Measurements from ENCODE around the gene ZNF775.

Gene ZNF775

GRCh38 chr7:150378853-150379440 lies at the start of gene ZNF775:
Gene ZNF775, plus strand, starts transcription at chr7:150379330. Its CDS starts 9,141 bp downstream, at chr7:150388471.
- Histone ChIP-seq H3K27me3 (ENCODE audit: insufficient read depth, low read length) (no peaks in the 10 kb centered on the region), H3K36me3 (ENCODE audit: insufficient read depth, low read length) (peaks cover 11% of the 10 kb centered on the region), H3K4me1 (ENCODE audit: insufficient read depth, low read length) (peaks cover 54% of the 10 kb centered on the region), H3K4me3 (ENCODE audit: low read length) (peak within 1 kb of the TSS; percentile 88), H2AFZ (ENCODE audit: low read depth, low read length) (no peak within 1 kb of the TSS), H3K9me3 (ENCODE audit: low read length) (no peaks in the 10 kb centered on the region)

- no peak overlapping the region for H2AFZ ChIP-seq (ENCODE audit: low read depth, low read length)
- no peaks in the 10 kb centered on the region for H3K9me3 ChIP-seq (ENCODE audit: low read length)
- H3K27me3 ChIP-seq (ENCODE audit: insufficient read depth, low read length) = peaks cover 6% of the 10 kb centered on the region
- no peak overlapping the region for H3K4me3 ChIP-seq (ENCODE audit: low read length)
- no peaks in the 10 kb centered on the region for H3K36me3 ChIP-seq (ENCODE audit: insufficient read depth, low read length)
- H3K4me1 ChIP-seq (ENCODE audit: insufficient read depth, low read length) = no peaks in the 10 kb centered on the region
These were observed 49.6 kb upstream of the ZNF775 start for GRCh38 chr7:150329331-150330120.

GRCh38 chr7:150330211-150330885 lies 48.8 kb upstream of the ZNF775 start:
- Histone ChIP-seq H2AFZ (ENCODE audit: low read depth, low read length) (no peak overlapping the region), H3K4me1 (ENCODE audit: insufficient read depth, low read length) (no peaks in the 10 kb centered on the region), H3K27me3 (ENCODE audit: insufficient read depth, low read length) (peaks cover 6% of the 10 kb centered on the region), H3K36me3 (ENCODE audit: insufficient read depth, low read length) (no peaks in the 10 kb centered on the region), H3K4me3 (ENCODE audit: low read length) (no peak overlapping the region), H3K9me3 (ENCODE audit: low read length) (no peaks in the 10 kb centered on the region)

GRCh38 chr7:150332852-150333635 lies 46.1 kb upstream of the ZNF775 start:
- Histone ChIP-seq H3K9me3 (ENCODE audit: low read length) (no peaks in the 10 kb centered on the region), H3K4me1 (ENCODE audit: insufficient read depth, low read length) (peaks cover 2% of the 10 kb centered on the region), H3K4me3 (ENCODE audit: low read length) (no peak overlapping the region), H3K27me3 (ENCODE audit: insufficient read depth, low read length) (peaks cover 3% of the 10 kb centered on the region), H2AFZ (ENCODE audit: low read depth, low read length) (no peak overlapping the region), H3K36me3 (ENCODE audit: insufficient read depth, low read length) (no peaks in the 10 kb centered on the region)

- peaks cover 2% of the 10 kb centered on the region for H3K4me1 ChIP-seq (ENCODE audit: insufficient read depth, low read length)
- no peaks in the 10 kb centered on the region for H3K9me3 ChIP-seq (ENCODE audit: low read length)
- no peaks in the 10 kb centered on the region for H3K36me3 ChIP-seq (ENCODE audit: insufficient read depth, low read length)
- H2AFZ ChIP-seq (ENCODE audit: low read depth, low read length) = no peak overlapping the region
- no peak overlapping the region for H3K4me3 ChIP-seq (ENCODE audit: low read length)
- H3K27me3 ChIP-seq (ENCODE audit: insufficient read depth, low read length) = peaks cover 3% of the 10 kb centered on the region
These were observed 45.5 kb upstream of the ZNF775 start for GRCh38 chr7:150333659-150334058.

- H3K4me1 ChIP-seq (ENCODE audit: insufficient read depth, low read length) = peaks cover 2% of the 10 kb centered on the region
- H3K4me3 ChIP-seq (ENCODE audit: low read length) = no peak overlapping the region
- H2AFZ ChIP-seq (ENCODE audit: low read depth, low read length) = no peak overlapping the region
- H3K36me3 ChIP-seq (ENCODE audit: insufficient read depth, low read length) = no peaks in the 10 kb centered on the region
- peaks cover 3% of the 10 kb centered on the region for H3K27me3 ChIP-seq (ENCODE audit: insufficient read depth, low read length)
- H3K9me3 ChIP-seq (ENCODE audit: low read length) = no peaks in the 10 kb centered on the region
These were observed 45.0 kb upstream of the ZNF775 start for GRCh38 chr7:150334108-150334507.

- Histone ChIP-seq H3K27me3 (ENCODE audit: insufficient read depth, low read length) (peaks cover 1% of the 10 kb centered on the region), H2AFZ (ENCODE audit: low read depth, low read length) (no peak overlapping the region), H3K36me3 (ENCODE audit: insufficient read depth, low read length) (no peaks in the 10 kb centered on the region), H3K4me3 (ENCODE audit: low read length) (no peak overlapping the region), H3K9me3 (ENCODE audit: low read length) (no peaks in the 10 kb centered on the region), H3K4me1 (ENCODE audit: insufficient read depth, low read length) (peaks cover 3% of the 10 kb centered on the region)
These were observed 43.9 kb upstream of the ZNF775 start for GRCh38 chr7:150335108-150335773.

GRCh38 chr7:150335774-150336112 lies 43.4 kb upstream of the ZNF775 start:
- Histone ChIP-seq H2AFZ (ENCODE audit: low read depth, low read length) (no peak overlapping the region), H3K27me3 (ENCODE audit: insufficient read depth, low read length) (no peaks in the 10 kb centered on the region), H3K36me3 (ENCODE audit: insufficient read depth, low read length) (no peaks in the 10 kb centered on the region), H3K9me3 (ENCODE audit: low read length) (no peaks in the 10 kb centered on the region), H3K4me1 (ENCODE audit: insufficient read depth, low read length) (peaks cover 4% of the 10 kb centered on the region), H3K4me3 (ENCODE audit: low read length) (no peak overlapping the region)

GRCh38 chr7:150336746-150337145 lies 42.4 kb upstream of the ZNF775 start:
- no peak overlapping the region for H3K4me3 ChIP-seq (ENCODE audit: low read length)
- no peaks in the 10 kb centered on the region for H3K9me3 ChIP-seq (ENCODE audit: low read length)
- H3K27me3 ChIP-seq (ENCODE audit: insufficient read depth, low read length) = no peaks in the 10 kb centered on the region
- H3K36me3 ChIP-seq (ENCODE audit: insufficient read depth, low read length) = no peaks in the 10 kb centered on the region
- no peak overlapping the region for H2AFZ ChIP-seq (ENCODE audit: low read depth, low read length)
- peaks cover 4% of the 10 kb centered on the region for H3K4me1 ChIP-seq (ENCODE audit: insufficient read depth, low read length)

GRCh38 chr7:150337179-150337578 lies 42.0 kb upstream of the ZNF775 start:
- H3K9me3 ChIP-seq (ENCODE audit: low read length) = no peaks in the 10 kb centered on the region
- peaks cover 9% of the 10 kb centered on the region for H3K4me1 ChIP-seq (ENCODE audit: insufficient read depth, low read length)
- H3K4me3 ChIP-seq (ENCODE audit: low read length) = no peak overlapping the region
- H3K36me3 ChIP-seq (ENCODE audit: insufficient read depth, low read length) = no peaks in the 10 kb centered on the region
- H2AFZ ChIP-seq (ENCODE audit: low read depth, low read length) = no peak overlapping the region
- H3K27me3 ChIP-seq (ENCODE audit: insufficient read depth, low read length) = no peaks in the 10 kb centered on the region

- H3K9me3 ChIP-seq (ENCODE audit: low read length) = no peaks in the 10 kb centered on the region
- H3K4me3 ChIP-seq (ENCODE audit: low read length) = no peak overlapping the region
- H2AFZ ChIP-seq (ENCODE audit: low read depth, low read length) = no peak overlapping the region
- H3K4me1 ChIP-seq (ENCODE audit: insufficient read depth, low read length) = peaks cover 9% of the 10 kb centered on the region
- no peaks in the 10 kb centered on the region for H3K27me3 ChIP-seq (ENCODE audit: insufficient read depth, low read length)
- H3K36me3 ChIP-seq (ENCODE audit: insufficient read depth, low read length) = no peaks in the 10 kb centered on the region
These were observed 41.5 kb upstream of the ZNF775 start for GRCh38 chr7:150337659-150338081.

- Histone ChIP-seq H3K27me3 (ENCODE audit: insufficient read depth, low read length) (no peaks in the 10 kb centered on the region), H3K4me3 (ENCODE audit: low read length) (no peak overlapping the region), H3K36me3 (ENCODE audit: insufficient read depth, low read length) (no peaks in the 10 kb centered on the region), H3K9me3 (ENCODE audit: low read length) (no peaks in the 10 kb centered on the region), H3K4me1 (ENCODE audit: insufficient read depth, low read length) (peaks cover 9% of the 10 kb centered on the region), H2AFZ (ENCODE audit: low read depth, low read length) (no peak overlapping the region)
These were observed 40.8 kb upstream of the ZNF775 start for GRCh38 chr7:150338166-150338829.

All from neuron (in vitro differentiated cells).